ENCODE results near the gene METTL8.

METTL8 gene

GRCh38 chr2:171341394-171342066, 92.3 kb downstream of the METTL8 start:
- Histone ChIP-seq H3K27me3 (replicated peaks) (no peaks in the 10 kb centered on the region), H3K27ac (no peak overlapping the region), H3K4me3 (ENCODE audit: low read depth, low read length) (no peak overlapping the region), H3K36me3 (replicated peaks) (no peaks in the 10 kb centered on the region)
- in situ Hi-C loops (cut with HindIII; ENCODE audit: low pct_ligation_motif_present, low sequenced_read_pairs), result no loop called here
- DNase-seq, result no peak
- TF ChIP-seq CTCF (IDR thresholded peaks at IDR 0.05; ENCODE audit: low read depth, low read length, missing control alignments), result no peak

GRCh38 chr2:171334946-171335345, 98.8 kb downstream of the METTL8 start:
- no peaks in the 10 kb centered on the region for H3K27me3 ChIP-seq (replicated peaks)
- no peak for DNase-seq
- no peaks in the 10 kb centered on the region for H3K36me3 ChIP-seq (replicated peaks)
- in situ Hi-C loops (cut with HindIII; ENCODE audit: low pct_ligation_motif_present, low sequenced_read_pairs), result no loop called here
- H3K27ac ChIP-seq, result no peak overlapping the region
- H3K4me3 ChIP-seq (ENCODE audit: low read depth, low read length), result no peak overlapping the region
- no peak for TF ChIP-seq CTCF (IDR thresholded peaks at IDR 0.05; ENCODE audit: low read depth, low read length, missing control alignments)

GRCh38 chr2:171334171-171334570, 99.6 kb downstream of the METTL8 start:
- no peak overlapping the region for H3K27ac ChIP-seq
- H3K4me3 ChIP-seq (ENCODE audit: low read depth, low read length), result no peak overlapping the region
- TF ChIP-seq CTCF (IDR thresholded peaks at IDR 0.05; ENCODE audit: low read depth, low read length, missing control alignments), result no peak
- in situ Hi-C loops (cut with HindIII; ENCODE audit: low pct_ligation_motif_present, low sequenced_read_pairs), result no loop called here
- no peak for DNase-seq
- H3K36me3 ChIP-seq (replicated peaks), result no peaks in the 10 kb centered on the region
- no peaks in the 10 kb centered on the region for H3K27me3 ChIP-seq (replicated peaks)

- TF ChIP-seq CTCF (IDR thresholded peaks at IDR 0.05; ENCODE audit: low read depth, low read length, missing control alignments), result no peak
- in situ Hi-C loops (cut with HindIII; ENCODE audit: low pct_ligation_motif_present, low sequenced_read_pairs), result no loop called here
- no peak for DNase-seq
- no peaks in the 10 kb centered on the region for H3K36me3 ChIP-seq (replicated peaks)
- H3K4me3 ChIP-seq (ENCODE audit: low read depth, low read length), result no peak overlapping the region
- no peaks in the 10 kb centered on the region for H3K27me3 ChIP-seq (replicated peaks)
- H3K27ac ChIP-seq, result no peak overlapping the region
Observed at GRCh38 chr2:171330155-171330956, 103.4 kb downstream of the METTL8 start.

- no peak overlapping the region for H3K27ac ChIP-seq
Observed at GRCh38 chr2:171327043-171327496, 106.7 kb downstream of the METTL8 start.

More at GRCh38 chr2:171327043-171327496, 106.7 kb downstream of the METTL8 start:
- Histone ChIP-seq H3K36me3 (replicated peaks) (no peaks in the 10 kb centered on the region), H3K4me3 (ENCODE audit: low read depth, low read length) (no peak overlapping the region), H3K27me3 (replicated peaks) (no peaks in the 10 kb centered on the region)
- DNase-seq, result no peak
- in situ Hi-C loops (cut with HindIII; ENCODE audit: low pct_ligation_motif_present, low sequenced_read_pairs), result no loop called here
- no peak for TF ChIP-seq CTCF (IDR thresholded peaks at IDR 0.05; ENCODE audit: low read depth, low read length, missing control alignments)
